WTC11 (cell line): ENCODE data around the gene OMA1. TPM values are rescaled to one million over a fixed set of nuclear protein-coding genes. Genes with fewer than 3 reads are reported as not detected.
"Not testable (repeated sequence)": the region's sequence is repeated elsewhere in the genome, so short reads cannot be mapped to it uniquely, and the experiment has no call there.

ENCODE experiments used
- ATAC-seq: fragments of 200-7000 bp; cut with Tn5 transposase; 2 replicates; pipeline ENCODE4 v1.10.0; 2021; ENCODE audit warnings: mild to moderate bottlenecking, moderate library complexity
- CTCF ChIA-PET: fragments of 300-600 bp; sonication (Branson Sonifier 250); formaldehyde crosslinking; loops from one replicate; lab custom pipeline; 2021; ENCODE audit warnings: antibody characterized with exemption; lab: Charles Lee
- POLR2A ChIA-PET: fragments of 350-600 bp; sonication (Branson Sonifier 250); formaldehyde crosslinking; loops from one replicate; lab custom pipeline; 2021; ENCODE audit warnings: antibody characterized with exemption; lab: Charles Lee
- DNase-seq: peaks from one replicate; pipeline ENCODE4 v3.0.0; 2021; ENCODE audit warnings: low spot score
- H3K27ac Mint-ChIP-seq: 2 replicates; pipeline ENCODE4 v1.8.0; 2021; ENCODE audit warnings: mixed read lengths
- H3K27me3 Mint-ChIP-seq: 2 replicates; pipeline ENCODE4 v1.8.0; 2021; ENCODE audit warnings: low read depth, mild to moderate bottlenecking, moderate library complexity, mixed read lengths
- H3K36me3 Mint-ChIP-seq: 2 replicates; pipeline ENCODE4 v1.8.0; 2021; ENCODE audit warnings: mixed read lengths
- H3K4me1 Mint-ChIP-seq: 2 replicates; pipeline ENCODE4 v1.8.0; 2022; ENCODE audit warnings: mixed read lengths
- H3K4me3 Mint-ChIP-seq: 2 replicates; pipeline ENCODE4 v1.8.0; 2021; ENCODE audit warnings: mild to moderate bottlenecking, moderate library complexity, mixed read lengths
- H3K9me3 Mint-ChIP-seq: 2 replicates; pipeline ENCODE4 v1.8.0; 2021; ENCODE audit warnings: mixed read lengths
- AFF4 ChIP-seq: sonication (generic); formaldehyde crosslinking; IDR thresholded peaks from 2 replicates; pipeline ENCODE4 v1.8.1; 2023; ENCODE audit warnings: mild to moderate bottlenecking, missing genetic modification reagents, borderline replicate concordance
- ATF6 ChIP-seq: sonication (generic); formaldehyde crosslinking; IDR thresholded peaks from 2 replicates; pipeline ENCODE4 v1.8.1; 2023; ENCODE audit warnings: mild to moderate bottlenecking, missing genetic modification reagents
- CDX4 ChIP-seq: fragments of 250-450 bp; sonication (Bioruptor Pico); IDR thresholded peaks from 2 replicates; pipeline ENCODE4 v1.9.0; 2021; ENCODE audit warnings: moderate library complexity, mild to moderate bottlenecking, inconsistent platforms, borderline replicate concordance
- CREB1 ChIP-seq: sonication (generic); formaldehyde crosslinking; IDR thresholded peaks from 2 replicates; pipeline ENCODE4 v1.8.0; 2023; ENCODE audit warnings: mild to moderate bottlenecking, missing genetic modification reagents
- E2F4 ChIP-seq: sonication (generic); formaldehyde crosslinking; IDR thresholded peaks from 2 replicates; pipeline ENCODE4 v1.8.1; 2022; ENCODE audit warnings: low read depth, mild to moderate bottlenecking, moderate library complexity, missing genetic modification reagents, borderline replicate concordance
- FOXP4 ChIP-seq: sonication (generic); formaldehyde crosslinking; IDR thresholded peaks from 2 replicates; pipeline ENCODE4 v1.8.0; 2022; ENCODE audit warnings: mild to moderate bottlenecking, missing genetic modification reagents
- MLX ChIP-seq: sonication (generic); formaldehyde crosslinking; IDR thresholded peaks from 2 replicates; pipeline ENCODE4 v1.8.1; 2023; ENCODE audit warnings: mild to moderate bottlenecking, missing genetic modification reagents, moderate library complexity
- NFATC4 ChIP-seq: fragments of 250-450 bp; sonication (Bioruptor Pico); IDR thresholded peaks from 2 replicates; pipeline ENCODE4 v1.9.0; 2021; ENCODE audit warnings: mild to moderate bottlenecking
- NFE2L1 ChIP-seq: sonication (generic); formaldehyde crosslinking; IDR thresholded peaks from 2 replicates; pipeline ENCODE4 v1.8.1; 2023; ENCODE audit warnings: missing genetic modification reagents
- NR1H2 ChIP-seq: sonication (generic); formaldehyde crosslinking; IDR thresholded peaks from 2 replicates; pipeline ENCODE4 v1.9.0; 2021; ENCODE audit warnings: mild to moderate bottlenecking, moderate library complexity, missing genetic modification reagents
- USF2 ChIP-seq: sonication (generic); formaldehyde crosslinking; IDR thresholded peaks from 2 replicates; pipeline ENCODE4 v1.8.1; 2023; ENCODE audit warnings: mild to moderate bottlenecking, missing genetic modification reagents, moderate library complexity
- ZBTB21 ChIP-seq: sonication (generic); formaldehyde crosslinking; IDR thresholded peaks from 2 replicates; pipeline ENCODE4 v1.8.1; 2023; ENCODE audit warnings: mild to moderate bottlenecking, missing genetic modification reagents, borderline replicate concordance
- total RNA-seq: library from RNA; stranded (reverse); gene quantifications from 3 replicates; pipeline ENCODE4 v1.2.3, GENCODE V29; 2021

Gene OMA1
- total RNA-seq, 1 experiment from 2014 or later: 10.5 TPM

GRCh38 chr1:58539553-58539952 lies 7.0 kb downstream of the OMA1 start (continued):
- no peak for TF ChIP-seq AFF4 (CRISPR knock-in tag)

- H3K4me3 Mint-ChIP-seq: no peak overlapping the region
- no peaks in the 10 kb centered on the region for H3K27me3 Mint-ChIP-seq
- no peaks in the 10 kb centered on the region for H3K36me3 Mint-ChIP-seq
- POLR2A ChIA-PET: no interaction called here
- H3K27ac Mint-ChIP-seq: no peak overlapping the region
- DNase-seq: no peak
- H3K4me1 Mint-ChIP-seq: no peaks in the 10 kb centered on the region
- ATAC-seq: no peak
- no peak for TF ChIP-seq NFE2L1 (CRISPR knock-in tag)
- TF ChIP-seq ATF6 (CRISPR knock-in tag): no peak
- no peak for TF ChIP-seq ZBTB21 (CRISPR knock-in tag)
- TF ChIP-seq FOXP4 (CRISPR knock-in tag): no peak
- no peak for TF ChIP-seq NFATC4 (CRISPR knock-in tag)
- no peak for TF ChIP-seq NR1H2 (CRISPR knock-in tag)
- no peak for TF ChIP-seq CREB1 (CRISPR knock-in tag)
- no peak for TF ChIP-seq MLX (CRISPR knock-in tag)
- TF ChIP-seq E2F4 (CRISPR knock-in tag): no peak
- no peak for TF ChIP-seq CDX4
- no peak for TF ChIP-seq USF2 (CRISPR knock-in tag)
- CTCF ChIA-PET: no interaction called here
- H3K9me3 Mint-ChIP-seq: no peaks in the 10 kb centered on the region
Measured at GRCh38 chr1:58538821-58539220, 7.7 kb downstream of the OMA1 start.

- H3K27me3 Mint-ChIP-seq, CTCF ChIA-PET, H3K9me3 Mint-ChIP-seq, POLR2A ChIA-PET, H3K4me3 Mint-ChIP-seq, ATAC-seq, H3K36me3 Mint-ChIP-seq, H3K27ac Mint-ChIP-seq, DNase-seq, H3K4me1 Mint-ChIP-seq: not testable (repeated sequence)
Measured at GRCh38 chr1:58531842-58532241, 14.7 kb downstream of the OMA1 start.
